HG03442 (cell line): ENCODE results near the gene NOL4L.
"Not testable (repeated sequence)": the region's sequence is repeated elsewhere in the genome, so short reads cannot be mapped to it uniquely, and the experiment has no call there.

Experiments used
- ATAC-seq: cut with Tn5 transposase; IDR thresholded peaks from one replicate; pipeline ENCODE4 v1.9.1; 2021; ENCODE audit warnings: mild to moderate bottlenecking, moderate library complexity; ENCODE audit not compliant: unreplicated experiment

The NOL4L gene

GRCh38 chr20:32597714-32598113, 12.6 kb upstream of the NOL4L start:
- no peak for ATAC-seq

- no peak for ATAC-seq
Measured at GRCh38 chr20:32596681-32597252, 11.6 kb upstream of the NOL4L start.

- ATAC-seq: no peak
Measured at GRCh38 chr20:32595143-32595542, 10.0 kb upstream of the NOL4L start.

GRCh38 chr20:32594669-32595068, 9.5 kb upstream of the NOL4L start:
- not testable (repeated sequence) for ATAC-seq

GRCh38 chr20:32594204-32594603, 9.1 kb upstream of the NOL4L start:
- no peak for ATAC-seq

- not testable (repeated sequence) for ATAC-seq
Measured at GRCh38 chr20:32592616-32593015, 7.5 kb upstream of the NOL4L start.

GRCh38 chr20:32592022-32592421, 6.9 kb upstream of the NOL4L start:
- ATAC-seq: no peak

- no peak for ATAC-seq
Measured at GRCh38 chr20:32589769-32590168, 4.6 kb upstream of the NOL4L start.

- no peak for ATAC-seq
Measured at GRCh38 chr20:32589256-32589655, 4.1 kb upstream of the NOL4L start.

GRCh38 chr20:32588040-32588439, 2.9 kb upstream of the NOL4L start:
- ATAC-seq: no peak

GRCh38 chr20:32586291-32586690, 1.2 kb upstream of the NOL4L start:
- ATAC-seq: no peak

- no peak for ATAC-seq
Measured at GRCh38 chr20:32585586-32586127, 524 bp upstream of the NOL4L start.

GRCh38 chr20:32583581-32584070, 1.5 kb downstream of the NOL4L start:
- no peak for ATAC-seq

GRCh38 chr20:32582659-32583580, 2.2 kb downstream of the NOL4L start:
- ATAC-seq: no peak

- ATAC-seq: no peak
Measured at GRCh38 chr20:32581839-32582658, 3.1 kb downstream of the NOL4L start.

- no peak for ATAC-seq
Measured at GRCh38 chr20:32580970-32581838, 3.9 kb downstream of the NOL4L start.

- ATAC-seq: no peak
Measured at GRCh38 chr20:32580219-32580969, 4.7 kb downstream of the NOL4L start.

GRCh38 chr20:32578840-32579390, 6.2 kb downstream of the NOL4L start:
- ATAC-seq: no peak

GRCh38 chr20:32578062-32578461, 7.1 kb downstream of the NOL4L start:
- not testable (repeated sequence) for ATAC-seq
